Omental fat pad (tissue), 4 donors: ENCODE data around the gene RPUSD1. TPM values are rescaled to one million over a fixed set of nuclear protein-coding genes. Genes with fewer than 3 reads are reported as not detected.

Source experiments
- ATAC-seq: fragments of 150-250 bp; one replicate; pipeline ENCODE4 v1.9.1; 2016; ENCODE audit warnings: mild to moderate bottlenecking, moderate library complexity; ENCODE audit not compliant: low FRiP score
- DNase-seq: peaks from one replicate; pipeline ENCODE4 v3.0.0-alpha.2; 2019; ENCODE audit warnings: low spot score
- total RNA-seq, 4 donors: library from RNA; depleted of rRNA; stranded (reverse); fragments of >200 nt; gene quantifications; one replicate each; pipeline ENCODE4 v1.1.0, GENCODE V29; 2016
- TF ChIP-seq, protein P1 (sequence below), 3 donors: fragments of 450-650 bp; IDR thresholded peaks; one replicate each; pipeline ENCODE4 v1.5.1; 2016 to 2017; ENCODE audit warnings: antibody characterized with exemption in 3 of 3, mild to moderate bottlenecking in 3 of 3, moderate library complexity in 2 of 3

Gene RPUSD1
- total RNA-seq, 4 donors from 2014 or later = 9.6 to 20.9 (median 13.7) TPM

DNA sequence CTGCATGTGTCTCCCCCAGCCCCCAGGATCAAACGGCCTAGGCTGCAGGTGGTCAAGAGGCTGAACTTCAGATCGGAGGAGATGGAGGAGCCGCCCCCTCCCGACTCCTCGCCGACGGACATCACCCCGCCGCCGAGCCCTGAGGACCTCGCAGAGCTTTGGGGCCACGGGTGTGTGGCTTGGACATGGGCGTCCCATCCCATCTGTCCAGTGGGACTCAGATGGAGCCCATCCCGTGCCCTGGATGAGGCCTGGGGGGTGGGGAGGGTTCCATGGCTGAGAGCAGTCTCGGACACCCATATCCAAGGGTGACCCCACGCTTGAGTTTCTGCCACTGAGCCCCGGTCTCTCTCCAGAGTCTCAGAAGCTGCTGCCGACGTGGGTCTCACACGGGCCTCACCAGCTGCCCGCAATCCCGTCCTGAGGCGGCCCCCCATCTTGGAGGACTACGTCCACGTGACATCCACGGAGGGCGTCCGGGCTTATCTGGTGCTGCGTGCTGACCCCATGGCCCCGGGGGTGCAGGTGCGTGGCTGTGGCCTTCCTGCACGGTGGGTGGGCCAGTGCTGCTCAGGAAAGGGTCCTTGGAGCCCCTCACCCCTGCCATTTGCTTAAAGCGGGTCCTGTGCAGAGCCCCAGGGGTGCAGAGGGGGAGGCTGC, 1.1 kb upstream of the RPUSD1 start:
- no peak for DNase-seq
- ATAC-seq = no peak
- TF ChIP-seq, protein P1, sequence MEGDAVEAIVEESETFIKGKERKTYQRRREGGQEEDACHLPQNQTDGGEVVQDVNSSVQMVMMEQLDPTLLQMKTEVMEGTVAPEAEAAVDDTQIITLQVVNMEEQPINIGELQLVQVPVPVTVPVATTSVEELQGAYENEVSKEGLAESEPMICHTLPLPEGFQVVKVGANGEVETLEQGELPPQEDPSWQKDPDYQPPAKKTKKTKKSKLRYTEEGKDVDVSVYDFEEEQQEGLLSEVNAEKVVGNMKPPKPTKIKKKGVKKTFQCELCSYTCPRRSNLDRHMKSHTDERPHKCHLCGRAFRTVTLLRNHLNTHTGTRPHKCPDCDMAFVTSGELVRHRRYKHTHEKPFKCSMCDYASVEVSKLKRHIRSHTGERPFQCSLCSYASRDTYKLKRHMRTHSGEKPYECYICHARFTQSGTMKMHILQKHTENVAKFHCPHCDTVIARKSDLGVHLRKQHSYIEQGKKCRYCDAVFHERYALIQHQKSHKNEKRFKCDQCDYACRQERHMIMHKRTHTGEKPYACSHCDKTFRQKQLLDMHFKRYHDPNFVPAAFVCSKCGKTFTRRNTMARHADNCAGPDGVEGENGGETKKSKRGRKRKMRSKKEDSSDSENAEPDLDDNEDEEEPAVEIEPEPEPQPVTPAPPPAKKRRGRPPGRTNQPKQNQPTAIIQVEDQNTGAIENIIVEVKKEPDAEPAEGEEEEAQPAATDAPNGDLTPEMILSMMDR (IDR thresholded peaks at IDR 0.05) = no peak

DNA sequence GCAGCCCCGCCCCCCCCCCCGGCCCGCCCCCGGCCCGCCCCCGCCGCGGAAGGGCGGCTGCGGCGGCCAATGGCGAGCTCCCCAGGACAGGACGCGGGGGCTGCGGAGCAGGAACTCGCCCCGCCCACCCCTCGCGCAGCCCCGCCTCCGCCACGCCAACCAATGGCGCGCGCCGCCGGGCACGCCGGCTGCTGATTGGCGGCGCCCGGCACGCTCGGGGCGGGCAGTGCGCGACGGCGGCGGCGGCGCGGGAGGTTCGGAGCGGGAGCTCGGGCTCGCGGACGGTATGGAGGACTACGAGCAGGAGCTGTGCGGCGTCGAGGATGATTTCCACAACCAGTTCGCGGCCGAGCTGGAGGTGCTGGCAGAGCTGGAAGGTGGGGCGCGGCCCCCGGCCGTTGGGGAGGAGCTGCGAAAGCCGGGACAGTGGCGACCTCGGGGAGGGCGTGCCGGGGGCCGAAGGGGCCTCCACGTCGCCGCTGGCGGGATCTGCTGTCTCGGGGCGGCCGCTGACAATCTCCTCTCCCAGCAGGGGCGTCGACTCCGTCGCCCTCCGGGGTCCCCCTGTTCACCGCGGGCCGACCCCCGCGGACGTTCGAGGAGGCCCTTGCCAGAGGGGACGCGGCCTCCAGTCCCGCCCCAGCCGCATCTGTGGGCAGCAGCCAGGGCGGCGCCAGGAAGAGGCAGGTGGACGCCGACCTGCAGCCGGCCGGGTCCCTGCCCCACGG, 382 bp upstream of the RPUSD1 start, which contains the start of gene CHTF18:
TSS of gene CHTF18 (plus strand) at position 222 of the 728 bp plus-strand sequence. CDS start at position 287, 65 bp downstream.
- TF ChIP-seq, protein P1 (IDR thresholded peaks at IDR 0.05) = no peak
- peak; percentile 69 for DNase-seq
- peak; percentile 83 for ATAC-seq

DNA sequence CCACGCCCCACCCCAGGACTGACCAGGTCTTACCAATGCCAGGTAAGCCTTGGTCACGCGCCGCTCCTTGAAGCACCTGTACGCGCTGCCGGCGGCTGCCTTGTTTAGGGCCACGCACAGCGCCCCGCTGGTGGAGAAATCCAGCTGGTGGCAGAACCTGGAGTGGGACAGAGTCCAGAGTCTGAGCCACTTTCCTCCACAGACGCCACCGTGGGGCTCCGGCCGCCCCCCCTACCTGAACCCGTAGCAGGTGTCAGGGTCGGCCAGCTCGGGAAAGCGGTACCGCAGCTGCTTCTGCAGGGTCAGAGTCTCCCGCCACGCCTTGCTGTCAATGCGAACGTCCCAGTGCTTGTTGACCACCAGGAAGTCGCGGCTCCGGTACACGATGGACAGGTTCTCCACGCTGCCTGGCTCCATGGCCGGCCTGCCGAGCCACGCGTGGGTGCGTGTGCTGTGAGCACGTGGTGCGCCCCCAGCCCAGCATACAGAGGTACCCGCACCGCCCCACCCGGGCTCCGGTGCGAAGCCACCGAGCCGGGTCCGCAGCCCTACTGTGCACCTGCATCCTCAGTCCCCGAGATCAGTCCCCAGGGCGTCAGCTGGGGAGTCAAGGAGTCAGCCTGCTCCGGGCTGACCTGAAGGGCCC, 737 bp downstream of the RPUSD1 start:
- ATAC-seq (no peak), DNase-seq (no peak)
- TF ChIP-seq, protein P1 (IDR thresholded peaks at IDR 0.05) = no peak

DNA sequence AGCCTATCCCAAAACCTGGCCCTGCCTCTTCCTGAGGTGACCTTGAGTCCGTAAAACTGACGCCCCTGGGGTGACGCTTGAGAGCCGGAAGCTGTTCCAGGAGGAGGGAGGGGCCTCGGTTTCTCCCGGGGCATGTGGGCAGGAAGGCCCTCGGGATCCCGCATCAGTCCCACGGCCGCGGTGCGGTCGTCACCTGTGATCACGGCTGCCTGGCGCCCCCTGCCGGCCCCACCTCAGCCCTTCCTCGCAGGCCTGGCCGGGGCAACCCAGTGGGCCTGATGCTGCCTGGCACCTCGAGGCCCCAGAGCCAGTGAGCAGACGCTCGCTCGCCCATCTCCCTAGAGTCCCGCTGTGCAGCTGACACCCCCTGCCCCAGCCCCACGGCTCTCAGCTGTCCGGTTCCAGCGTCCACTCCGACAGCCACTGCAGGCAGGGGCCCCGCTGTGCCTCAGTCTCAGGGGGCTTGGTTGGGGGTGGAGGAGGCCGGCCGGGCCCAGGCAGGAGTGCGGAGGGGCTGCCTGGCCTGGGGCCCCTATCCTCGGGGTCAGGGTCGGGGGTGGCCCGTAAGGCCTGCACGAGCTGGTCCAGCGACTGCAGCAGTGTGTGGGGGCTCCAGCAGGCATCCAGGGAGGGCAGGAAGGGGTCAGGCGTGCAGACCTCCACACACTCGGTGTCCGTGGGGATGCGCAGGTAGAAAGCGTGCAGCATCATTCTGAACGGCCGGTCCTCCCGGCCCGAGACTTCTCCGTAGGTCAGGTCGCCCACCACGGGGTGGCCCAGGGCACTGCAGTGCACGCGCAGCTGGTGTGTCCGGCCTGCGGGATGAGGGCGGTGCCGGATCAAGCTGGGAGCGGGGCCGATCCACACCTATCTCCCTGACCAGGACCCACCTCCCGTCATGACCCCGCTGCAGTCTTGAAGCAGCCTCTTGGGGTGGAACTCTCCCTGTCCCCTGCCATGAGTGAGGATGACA, 2.3 kb downstream of the RPUSD1 start:
- TF ChIP-seq, protein P1 (IDR thresholded peaks at IDR 0.05) = peak in 1 of 3 donors; percentile 73
- peak; percentile 49 for ATAC-seq
- peak; percentile 71 for DNase-seq

DNA sequence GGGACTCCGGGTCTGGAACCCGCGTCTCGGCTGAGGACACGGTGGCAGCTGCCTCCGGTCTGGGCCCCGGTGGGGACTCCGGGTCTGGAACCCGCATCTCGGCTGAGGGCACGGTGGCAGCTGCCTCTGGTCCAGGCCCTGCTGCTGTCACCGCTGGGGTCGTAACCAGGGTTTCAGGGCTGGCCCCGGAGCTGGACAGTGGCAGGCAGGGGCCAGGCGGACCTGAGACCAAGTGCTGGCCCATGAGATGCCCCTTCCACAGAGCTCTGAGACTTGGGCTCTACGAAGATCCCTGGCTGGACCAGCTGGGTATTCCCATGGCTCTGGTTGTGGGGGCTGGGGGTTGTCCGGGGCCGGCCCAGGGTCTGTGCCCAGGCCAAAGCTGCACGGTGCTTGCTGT, 3.8 kb downstream of the RPUSD1 start:
- DNase-seq (no peak), ATAC-seq (no peak)
- TF ChIP-seq, protein P1 (IDR thresholded peaks at IDR 0.05) = no peak

DNA sequence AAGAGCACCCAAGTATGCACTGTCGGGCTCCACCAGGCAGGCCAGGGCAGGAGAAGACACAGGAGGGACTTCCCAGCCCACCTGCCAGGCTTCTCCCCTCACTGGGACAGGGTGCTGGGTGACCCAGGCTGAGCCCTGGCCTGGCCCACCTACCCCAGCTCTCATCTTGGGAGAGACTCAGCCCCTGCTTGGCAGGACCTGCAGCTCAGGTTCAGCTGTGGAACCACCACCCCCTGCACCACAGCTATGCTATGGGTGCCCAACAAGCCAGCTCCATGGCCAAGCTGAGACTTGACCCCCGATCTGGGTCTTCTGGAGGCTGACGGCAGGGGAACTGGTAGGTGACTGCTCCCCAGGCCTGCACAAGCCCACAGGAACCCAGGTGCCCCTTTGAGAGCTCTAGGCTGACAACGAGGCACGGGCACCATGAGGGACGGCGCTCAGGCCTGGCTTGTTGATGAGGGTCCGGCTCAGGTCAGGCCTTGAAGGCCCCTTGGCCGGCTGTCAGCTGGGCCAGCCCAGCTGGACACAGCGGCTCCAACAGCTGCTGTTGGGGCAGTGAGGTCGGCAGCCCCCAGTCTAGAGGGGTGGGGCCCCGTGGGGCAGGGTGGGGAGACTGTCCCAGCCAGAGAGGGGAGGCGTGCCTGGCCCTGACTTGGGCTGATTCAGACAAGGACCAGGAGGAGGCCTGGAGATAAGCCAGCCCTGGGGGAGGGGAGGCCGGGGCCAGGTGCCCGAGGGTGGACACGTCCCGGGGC, 4.6 kb downstream of the RPUSD1 start:
- TF ChIP-seq, protein P1 (IDR thresholded peaks at IDR 0.05) = no peak
- ATAC-seq = no peak
- DNase-seq = no peak
